Small intestine (tissue), 7 donors: Measurements from ENCODE around the gene PEX26. TPM values are rescaled to one million over a fixed set of nuclear protein-coding genes. Genes with fewer than 3 reads are reported as not detected.
"Not testable (repeated sequence)": the region's sequence is repeated elsewhere in the genome, so short reads cannot be mapped to it uniquely, and the experiment has no call there.

Experiments used
- DNase-seq, 2 donors: peaks; one replicate each; pipeline versions ENCODE4 v3.0.0 to v3.0.0-alpha.2; 2013
- FAIRE-seq: peaks from 2 replicates; lab custom pipeline; 2012; peaks lifted over from hg19 to GRCh38; lab: Jason Lieb, UNC
- H3K27ac ChIP-seq, 3 donors: one replicate each; pipeline ENCODE4 v1.5.1; 2013; ENCODE audit warnings: low read length in 2 of 3, mild to moderate bottlenecking in 2 of 3, control low read depth in 1 of 3, inconsistent platforms in 1 of 3, low read depth in 1 of 3, moderate library complexity in 1 of 3
- H3K27me3 ChIP-seq, 3 donors: one replicate each; pipeline ENCODE4 v1.6.1; 2013; ENCODE audit warnings: low read length in 3 of 3, inconsistent platforms in 1 of 3; ENCODE audit not compliant: control insufficient read depth in 3 of 3, insufficient read depth in 3 of 3
- H3K36me3 ChIP-seq, 3 donors: one replicate each; pipeline ENCODE4 v1.6.1; 2013; ENCODE audit warnings: low read length in 3 of 3, inconsistent platforms in 1 of 3, low read depth in 1 of 3, mild to moderate bottlenecking in 1 of 3, moderate library complexity in 1 of 3; ENCODE audit not compliant: control insufficient read depth in 3 of 3, insufficient read depth in 2 of 3
- H3K4me1 ChIP-seq, 3 donors: one replicate each; pipeline ENCODE4 v1.6.1; 2013; ENCODE audit warnings: low read length in 2 of 3, inconsistent platforms in 1 of 3, low read depth in 1 of 3, mild to moderate bottlenecking in 1 of 3, moderate library complexity in 1 of 3; ENCODE audit not compliant: control insufficient read depth in 3 of 3, insufficient read depth in 2 of 3
- H3K4me3 ChIP-seq, 3 donors: one replicate each; pipeline ENCODE4 v1.5.1; 2013; ENCODE audit warnings: low read length in 3 of 3, control low read depth in 1 of 3, inconsistent platforms in 1 of 3, low read depth in 1 of 3, mild to moderate bottlenecking in 1 of 3, moderate library complexity in 1 of 3
- H3K9me3 ChIP-seq, 2 donors: one replicate each; pipeline ENCODE4 v1.6.1; 2013; ENCODE audit warnings: low read depth in 1 of 2, low read length in 1 of 2; ENCODE audit not compliant: control insufficient read depth in 2 of 2, insufficient read depth in 1 of 2
- WGBS, 3 donors: extraction: QIAGEN DNeasy Blood & Tissue Kit; methylation state at CpG; one replicate each; pipeline ENCODE4 v1.1.7; 2013; 5-methylcytosine and 5-hydroxymethylcytosine counted together
- polyA plus RNA-seq, 4 donors: library from polyadenylated mRNA; stranded (reverse) in 3 of 4; unstranded in 1 of 4; fragments of 200-250 nt in 3 of 4; fragments of 120-200 nt in 1 of 4; gene quantifications; one replicate each; pipeline versions ENCODE4 v1.2.1 to v1.2.3, GENCODE V29; 2013
- donor health status: healthy with polysubstance abuse.
- donor health status: control.
- donor health status: control.
- donor health status: Bipolar disorder and iron deficiency.
- donor health status: healthy.

Gene PEX26
- polyA plus RNA-seq, 4 donors, result 23.2 to 48.0 (median 31.4) TPM

GRCh38 chr22:18058371-18059093 is 19.3 kb upstream of the PEX26 start:
- no peak for FAIRE-seq
- Histone ChIP-seq H3K27ac (peak overlapping the region in 2 of 3 donors; percentile 26 to 84), H3K4me3 (no peak overlapping the region), H3K9me3 (no peaks in the 10 kb centered on the region), H3K36me3 (no peaks in the 10 kb centered on the region), H3K27me3 (no peaks in the 10 kb centered on the region), H3K4me1 (peaks cover 2 to 70% (median 13%) of the 10 kb centered on the region in 3 donors)
- peak in 1 of 2 donors; percentile 77 for DNase-seq
- WGBS, 3 donors, result 95 to 97% (median 96%) methylated on average over 7 of the region's 7 CpGs

GRCh38 chr22:18059094-18059417 is 18.7 kb upstream of the PEX26 start:
- Histone ChIP-seq H3K27me3 (no peaks in the 10 kb centered on the region), H3K36me3 (no peaks in the 10 kb centered on the region), H3K27ac (peak overlapping the region in 1 of 3 donors; percentile 84), H3K9me3 (no peaks in the 10 kb centered on the region), H3K4me1 (peaks cover 2 to 70% (median 13%) of the 10 kb centered on the region in 3 donors), H3K4me3 (no peak overlapping the region)
- 52 to 71% (median 55%) methylated on average over 5 of the region's 5 CpGs for WGBS, 3 donors
- DNase-seq (peak in 1 of 2 donors; percentile 52), FAIRE-seq (no peak)

GRCh38 chr22:18059473-18059872 is 18.3 kb upstream of the PEX26 start:
- peak overlapping the region in 1 of 3 donors; percentile 84 for H3K27ac ChIP-seq
- H3K4me3 ChIP-seq, result no peak overlapping the region
- H3K27me3 ChIP-seq, result no peaks in the 10 kb centered on the region
- 94 to 98% (median 98%) methylated on average over 3 of the region's 3 CpGs for WGBS, 3 donors
- no peaks in the 10 kb centered on the region for H3K9me3 ChIP-seq
- DNase-seq (no peak), FAIRE-seq (no peak)
- peaks cover 2 to 72% (median 13%) of the 10 kb centered on the region in 3 donors for H3K4me1 ChIP-seq
- H3K36me3 ChIP-seq, result no peaks in the 10 kb centered on the region

GRCh38 chr22:18059991-18060390 is 17.8 kb upstream of the PEX26 start:
- Histone ChIP-seq H3K4me3 (no peak overlapping the region), H3K27ac (peak overlapping the region in 1 of 3 donors; percentile 97), H3K4me1 (peaks cover 2 to 74% (median 13%) of the 10 kb centered on the region in 3 donors), H3K27me3 (no peaks in the 10 kb centered on the region), H3K36me3 (no peaks in the 10 kb centered on the region), H3K9me3 (no peaks in the 10 kb centered on the region)
- FAIRE-seq (no peak), DNase-seq (no peak)
- 83 to 87% (median 86%) methylated on average over 5 of the region's 5 CpGs for WGBS, 3 donors

- DNase-seq, result peak; percentile 88 to 92
- H3K36me3 ChIP-seq, result no peaks in the 10 kb centered on the region
- 29 to 56% (median 38%) methylated on average over 13 of the region's 13 CpGs for WGBS, 3 donors
- no peaks in the 10 kb centered on the region for H3K27me3 ChIP-seq
- H3K27ac ChIP-seq, result peak overlapping the region; percentile 46 to 97 (median 76)
- peaks cover 5 to 77% (median 13%) of the 10 kb centered on the region in 3 donors for H3K4me1 ChIP-seq
- no peak for FAIRE-seq
- H3K4me3 ChIP-seq, result no peak overlapping the region
- H3K9me3 ChIP-seq, result no peaks in the 10 kb centered on the region
Measured at GRCh38 chr22:18060646-18061620, 16.9 kb upstream of the PEX26 start.

GRCh38 chr22:18062421-18062820 is 15.4 kb upstream of the PEX26 start:
- Histone ChIP-seq H3K27me3 (no peaks in the 10 kb centered on the region), H3K4me1 (peaks cover 5 to 77% (median 10%) of the 10 kb centered on the region in 3 donors), H3K9me3 (no peaks in the 10 kb centered on the region), H3K27ac (peak overlapping the region in 1 of 3 donors; percentile 14), H3K36me3 (no peaks in the 10 kb centered on the region), H3K4me3 (no peak overlapping the region)
- peak in 1 of 2 donors; percentile 35 for DNase-seq
- 82 to 95% (median 94%) methylated on average over 3 of the region's 3 CpGs for WGBS, 3 donors
- no peak for FAIRE-seq

GRCh38 chr22:18063306-18063705 is 14.5 kb upstream of the PEX26 start:
- H3K4me1 ChIP-seq, result peaks cover 5 to 77% (median 10%) of the 10 kb centered on the region in 3 donors
- no peak overlapping the region for H3K27ac ChIP-seq
- WGBS, 3 donors, result 87 to 93% (median 90%) methylated on average over 7 of the region's 7 CpGs

GRCh38 chr22:18063715-18064114 is 14.1 kb upstream of the PEX26 start:
- H3K4me3 ChIP-seq, H3K9me3 ChIP-seq, H3K27ac ChIP-seq, DNase-seq, FAIRE-seq, H3K36me3 ChIP-seq, H3K27me3 ChIP-seq: not testable (repeated sequence)
- peaks cover 5 to 77% (median 10%) of the 10 kb centered on the region in 3 donors for H3K4me1 ChIP-seq
- WGBS, 3 donors, result 81 to 95% (median 92%) methylated on average over 6 of the region's 6 CpGs

More at GRCh38 chr22:18063306-18063705, 14.5 kb upstream of the PEX26 start:
- no peaks in the 10 kb centered on the region for H3K36me3 ChIP-seq
- no peaks in the 10 kb centered on the region for H3K27me3 ChIP-seq
- no peak overlapping the region for H3K4me3 ChIP-seq
- DNase-seq (no peak), FAIRE-seq (no peak)
- H3K9me3 ChIP-seq, result no peaks in the 10 kb centered on the region
